Stimulated activated CD4-positive, alpha-beta T cell treated with anti-CD3 and anti-CD28 coated beads, Interleukin-1b, Interleukin-23, amount 100 ng/mL, for 48 hours (primary cell): ENCODE results near the gene SCP2D1.
"Not testable (repeated sequence)": the region's sequence is repeated elsewhere in the genome, so short reads cannot be mapped to it uniquely, and the experiment has no call there.

Experiments
- DNase-seq: peaks from one replicate; pipeline ENCODE4 v3.0.0-alpha.2; 2020

The SCP2D1 gene

GRCh38 chr20:18813483-18813882 lies at the start of gene SCP2D1:
SCP2D1 (plus strand) TSS chr20:18813783; CDS start chr20:18813816, 33 bp downstream.
- no peak for DNase-seq

GRCh38 chr20:18767676-18768075 lies 45.9 kb upstream of the SCP2D1 start:
- DNase-seq, result no peak

GRCh38 chr20:18773566-18773965 lies 40.0 kb upstream of the SCP2D1 start:
- no peak for DNase-seq

- DNase-seq, result no peak
Observed at GRCh38 chr20:18774207-18774606, 39.4 kb upstream of the SCP2D1 start.

GRCh38 chr20:18775633-18776032 lies 38.0 kb upstream of the SCP2D1 start:
- DNase-seq, result no peak

GRCh38 chr20:18778690-18779392 lies 34.7 kb upstream of the SCP2D1 start:
- no peak for DNase-seq

- DNase-seq, result no peak
Observed at GRCh38 chr20:18780385-18781130, 33.0 kb upstream of the SCP2D1 start.

GRCh38 chr20:18781509-18781908 lies 32.1 kb upstream of the SCP2D1 start:
- DNase-seq, result no peak

- DNase-seq, result no peak
Observed at GRCh38 chr20:18783385-18783959, 30.1 kb upstream of the SCP2D1 start.

- DNase-seq, result not testable (repeated sequence)
Observed at GRCh38 chr20:18787046-18787445, 26.5 kb upstream of the SCP2D1 start.

GRCh38 chr20:18788021-18788420 lies 25.6 kb upstream of the SCP2D1 start:
- DNase-seq, result no peak

GRCh38 chr20:18790787-18791186 lies 22.8 kb upstream of the SCP2D1 start:
- no peak for DNase-seq

- peak; percentile 86 for DNase-seq
Observed at GRCh38 chr20:18793625-18794427, 19.8 kb upstream of the SCP2D1 start.

- no peak for DNase-seq
Observed at GRCh38 chr20:18794428-18794787, 19.2 kb upstream of the SCP2D1 start.

- DNase-seq, result no peak
Observed at GRCh38 chr20:18795366-18795765, 18.2 kb upstream of the SCP2D1 start.

- peak; percentile 3 for DNase-seq
Observed at GRCh38 chr20:18796282-18796833, 17.2 kb upstream of the SCP2D1 start.

- DNase-seq, result no peak
Observed at GRCh38 chr20:18801516-18801915, 12.1 kb upstream of the SCP2D1 start.

- no peak for DNase-seq
Observed at GRCh38 chr20:18802012-18802634, 11.5 kb upstream of the SCP2D1 start.

GRCh38 chr20:18805881-18806280 lies 7.7 kb upstream of the SCP2D1 start:
- DNase-seq, result no peak

- DNase-seq, result no peak
Observed at GRCh38 chr20:18808712-18809111, 4.9 kb upstream of the SCP2D1 start.

GRCh38 chr20:18811186-18811585 lies 2.4 kb upstream of the SCP2D1 start:
- no peak for DNase-seq

GRCh38 chr20:18811904-18812303 lies 1.7 kb upstream of the SCP2D1 start:
- no peak for DNase-seq
